Ishikawa (cell line): ENCODE data around the gene IGF1R.

Experiments
- CEBPB ChIP-seq: IDR thresholded peaks from 2 replicates; pipeline ENCODE4 v1.6.1; 2012
- EGR1 ChIP-seq: IDR thresholded peaks from 2 replicates; pipeline ENCODE4 v1.6.1; 2012
- EP300 ChIP-seq: IDR thresholded peaks from 2 replicates; pipeline ENCODE4 v1.6.1; 2012; ENCODE audit warnings: borderline replicate concordance
- FOXM1 ChIP-seq: IDR thresholded peaks from 2 replicates; pipeline ENCODE4 v1.6.1; 2012; ENCODE audit warnings: low read depth, borderline replicate concordance
- MAX ChIP-seq: IDR thresholded peaks from 2 replicates; pipeline ENCODE4 v1.6.1; 2012
- NFIC ChIP-seq: IDR thresholded peaks from 2 replicates; pipeline ENCODE4 v1.6.1; 2012
- REST ChIP-seq: IDR thresholded peaks from 2 replicates; pipeline ENCODE4 v1.6.1; 2012; ENCODE audit warnings: low read depth, mild to moderate bottlenecking
- TAF1 ChIP-seq: IDR thresholded peaks from 2 replicates; pipeline ENCODE4 v1.6.1; 2012; ENCODE audit warnings: low read depth, mild to moderate bottlenecking
- TCF12 ChIP-seq: IDR thresholded peaks from 2 replicates; pipeline ENCODE4 v1.6.1; 2012; ENCODE audit warnings: low read depth
- USF1 ChIP-seq: IDR thresholded peaks from 2 replicates; pipeline ENCODE4 v1.6.1; 2012
- YY1 ChIP-seq: IDR thresholded peaks from 2 replicates; pipeline ENCODE4 v1.6.1; 2012; ENCODE audit warnings: low read depth
- ZBTB7A ChIP-seq: IDR thresholded peaks from 2 replicates; pipeline ENCODE4 v1.6.1; 2012; ENCODE audit warnings: low read depth

GRCh38 chr15:99006146-99006545 lies 357.8 kb downstream of the IGF1R start:
- TF ChIP-seq USF1 (no peak), ZBTB7A (no peak), REST (no peak), TAF1 (no peak), EP300 (no peak), CEBPB (no peak), EGR1 (no peak), FOXM1 (no peak), YY1 (no peak), MAX (no peak), TCF12 (no peak), NFIC (no peak)
